COLO829 (cell line): Measurements from ENCODE around the gene CYB5B.

ENCODE experiments used
- DNase-seq: peaks from one replicate; pipeline ENCODE4 v3.0.0; 2012; ENCODE audit warnings: low spot score

Gene CYB5B, protein sequence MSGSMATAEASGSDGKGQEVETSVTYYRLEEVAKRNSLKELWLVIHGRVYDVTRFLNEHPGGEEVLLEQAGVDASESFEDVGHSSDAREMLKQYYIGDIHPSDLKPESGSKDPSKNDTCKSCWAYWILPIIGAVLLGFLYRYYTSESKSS

DNA sequence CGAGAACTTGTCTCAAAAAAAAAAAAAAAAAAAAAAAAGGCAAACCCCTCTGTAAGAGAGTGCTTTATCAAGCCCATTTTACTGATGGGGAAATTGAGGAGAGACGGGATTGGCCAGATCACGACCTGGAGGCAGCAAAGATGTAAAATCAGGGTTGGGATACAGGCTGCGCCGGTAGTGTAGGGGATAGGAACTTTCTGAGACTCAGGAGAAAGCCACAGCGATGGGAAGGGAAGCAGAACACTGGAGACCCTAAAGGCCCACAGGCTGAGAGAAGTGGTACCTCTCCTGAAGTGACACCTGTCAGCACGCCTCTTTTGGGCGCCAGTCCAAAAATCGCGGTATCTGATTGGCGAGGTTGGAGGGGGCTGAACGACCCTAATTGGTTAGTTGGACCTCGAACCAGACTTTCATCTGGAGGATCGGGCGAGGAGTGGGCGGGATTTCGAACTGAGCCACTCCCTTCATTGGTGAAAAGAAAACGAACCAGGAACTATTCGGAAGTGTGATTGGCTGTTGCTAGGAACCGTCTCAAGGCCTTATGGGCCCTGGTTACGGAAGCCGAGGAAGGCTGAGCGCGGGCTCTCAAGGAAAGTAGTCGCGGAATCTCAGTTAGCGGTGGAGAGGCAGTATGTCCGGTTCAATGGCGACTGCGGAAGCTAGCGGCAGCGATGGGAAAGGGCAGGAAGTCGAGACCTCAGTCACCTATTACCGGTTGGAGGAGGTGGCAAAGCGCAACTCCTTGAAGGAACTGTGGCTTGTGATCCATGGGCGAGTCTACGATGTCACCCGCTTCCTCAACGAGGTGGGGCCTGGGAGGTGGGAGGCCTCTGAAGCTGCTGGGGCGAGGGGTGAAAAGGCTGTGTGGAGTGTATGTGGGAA, at the start of gene CYB5B:
Gene CYB5B, plus strand, starts transcription at position 567 of the 882 bp plus-strand sequence. Its CDS starts 65 bp downstream, at position 632.
- peak; percentile 90 for DNase-seq

DNA sequence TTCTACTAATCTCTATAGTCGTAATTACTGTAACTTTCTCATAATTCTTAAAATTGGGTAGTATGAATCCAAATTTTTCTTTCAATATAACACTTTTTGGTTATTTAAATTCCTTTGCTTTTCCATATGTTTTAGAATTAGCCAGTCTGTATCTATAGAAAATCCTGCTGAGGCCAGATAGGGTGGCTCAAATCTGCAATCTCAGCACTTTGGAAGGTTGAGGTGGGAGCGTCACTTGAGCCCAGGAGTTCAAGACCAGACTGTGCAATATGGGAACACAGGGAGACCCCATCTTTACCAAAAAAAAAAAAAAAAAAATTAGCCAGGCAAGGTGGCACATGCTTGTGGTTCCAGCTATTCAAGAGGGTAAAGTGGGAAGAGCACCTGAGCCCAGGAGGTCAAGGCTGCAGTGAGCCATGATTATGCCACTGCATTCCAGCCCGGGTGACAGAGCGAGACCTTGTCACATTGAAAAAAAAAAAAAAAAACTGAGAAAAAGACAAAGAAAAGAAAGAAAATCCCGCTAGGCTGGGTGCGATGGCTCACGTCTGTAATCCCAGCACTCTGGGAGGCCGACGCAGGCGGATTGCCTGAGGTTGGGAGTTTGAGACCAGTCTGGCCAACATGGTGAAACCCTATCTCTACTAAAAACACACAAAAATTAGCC, 47.9 kb upstream of the CYB5B start:
- no peak for DNase-seq

DNA sequence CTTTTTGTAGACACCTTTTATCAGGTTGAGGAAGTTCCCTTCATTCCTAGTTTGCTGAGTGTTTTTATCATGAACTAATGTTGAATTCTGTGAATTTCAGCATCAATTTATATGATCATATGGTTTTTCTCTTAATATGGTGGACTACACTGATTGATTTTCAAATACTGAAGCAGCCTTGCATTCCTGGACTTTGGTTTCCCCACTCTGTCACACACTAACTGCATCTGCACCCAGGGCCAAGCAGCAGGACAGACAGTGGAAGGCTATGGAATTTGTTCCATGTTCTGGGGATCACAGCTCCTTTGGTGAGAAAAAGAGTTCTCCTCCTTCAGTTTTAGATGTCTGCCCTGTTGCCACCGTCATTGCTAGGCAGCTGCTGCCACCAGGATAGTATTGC, 46.4 kb upstream of the CYB5B start:
- no peak for DNase-seq

DNA sequence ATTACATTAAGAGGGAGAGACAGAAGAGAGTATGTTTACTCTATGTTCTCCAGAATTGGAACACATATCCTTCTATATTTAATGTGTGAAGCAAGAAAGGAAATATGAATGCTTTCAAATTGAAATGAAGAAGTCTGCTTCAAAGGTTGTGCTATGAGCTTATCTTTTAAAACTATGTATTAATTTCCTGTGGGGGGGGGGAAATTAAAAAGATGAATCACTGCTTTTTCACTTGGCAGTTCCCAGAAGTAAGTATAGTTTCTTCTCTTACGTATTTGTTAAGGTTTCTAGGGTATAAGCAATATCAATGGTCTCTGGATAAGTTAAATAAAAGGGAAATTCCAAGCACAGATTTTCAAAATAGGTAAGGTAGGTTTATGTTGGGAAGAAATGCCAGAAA, 45.7 kb upstream of the CYB5B start:
- DNase-seq: no peak

DNA sequence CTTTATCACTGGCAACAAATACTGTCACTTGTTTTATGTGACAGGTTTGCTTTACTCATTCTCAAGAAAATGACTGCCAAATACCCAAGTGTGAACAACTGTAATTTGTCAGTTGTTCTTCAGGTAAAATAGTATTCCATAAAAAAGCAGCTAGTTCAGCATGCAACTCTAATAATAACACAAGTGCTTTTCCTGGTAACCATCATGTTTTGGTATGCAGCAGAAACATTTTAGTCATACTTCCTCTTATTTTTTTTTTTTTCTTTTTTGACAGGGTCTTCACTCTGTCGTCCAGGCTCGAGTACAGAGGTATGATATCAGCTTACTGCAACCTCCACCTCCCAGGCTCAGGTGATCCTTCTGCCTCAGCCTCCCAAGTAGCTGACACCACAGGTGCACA, 43.2 kb upstream of the CYB5B start:
- DNase-seq: no peak

DNA sequence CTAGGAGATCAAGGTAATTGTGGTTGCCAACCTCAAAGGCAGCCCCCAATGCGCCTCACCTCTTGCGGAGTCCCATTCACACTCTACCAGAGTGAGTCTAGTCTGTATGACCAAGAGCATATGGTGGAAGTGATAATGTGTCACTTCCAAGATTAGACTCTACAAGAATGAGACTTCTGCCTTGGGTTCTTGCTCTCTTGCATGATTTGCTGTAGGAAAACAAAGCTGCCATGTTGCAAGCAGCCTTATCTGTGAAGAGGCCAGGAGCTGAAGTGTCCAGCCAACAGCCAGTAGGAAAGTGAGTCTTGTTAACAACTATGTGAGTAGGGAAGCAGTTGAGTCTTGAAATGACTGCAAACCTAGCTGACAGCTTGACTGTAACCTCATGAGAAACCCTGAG, 42.0 kb upstream of the CYB5B start:
- no peak for DNase-seq

DNA sequence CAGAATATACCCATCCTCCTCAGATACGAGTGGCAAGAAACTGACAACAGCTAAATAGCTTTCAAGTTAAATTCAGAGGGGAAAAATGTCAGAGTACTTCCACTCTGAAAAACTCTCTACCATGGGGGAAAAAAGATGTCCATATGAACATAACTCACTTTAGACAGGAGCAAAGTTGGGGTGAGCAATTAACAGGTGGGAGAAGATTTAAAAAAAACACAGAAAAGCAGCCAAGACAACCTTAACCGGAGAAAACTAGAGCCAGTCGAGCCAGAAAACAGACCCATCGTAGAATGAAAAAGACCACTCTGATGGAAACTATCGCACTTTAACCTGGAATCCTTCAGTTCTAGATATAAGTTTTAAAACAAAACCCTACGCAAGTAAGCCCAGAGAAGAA, 39.4 kb upstream of the CYB5B start:
- no peak for DNase-seq

DNA sequence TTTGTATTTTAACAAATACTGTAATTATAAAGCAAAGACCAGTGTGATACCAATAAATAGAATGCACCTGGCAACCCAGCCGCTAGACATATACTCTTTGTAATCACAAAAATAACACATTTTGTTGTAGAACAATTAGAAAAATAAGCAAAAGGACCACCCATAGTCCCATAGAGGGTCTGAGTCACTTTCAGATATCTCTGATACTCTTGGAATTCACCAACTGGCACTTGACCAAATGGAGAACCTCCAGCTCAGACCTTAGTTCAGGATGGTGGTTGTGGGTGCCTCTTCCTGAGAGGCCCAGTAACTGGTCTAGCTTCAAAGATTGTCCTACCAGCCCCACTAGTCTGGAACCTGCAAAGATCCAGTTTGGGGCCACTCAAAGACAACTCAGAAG, 37.8 kb upstream of the CYB5B start:
- DNase-seq: no peak

DNA sequence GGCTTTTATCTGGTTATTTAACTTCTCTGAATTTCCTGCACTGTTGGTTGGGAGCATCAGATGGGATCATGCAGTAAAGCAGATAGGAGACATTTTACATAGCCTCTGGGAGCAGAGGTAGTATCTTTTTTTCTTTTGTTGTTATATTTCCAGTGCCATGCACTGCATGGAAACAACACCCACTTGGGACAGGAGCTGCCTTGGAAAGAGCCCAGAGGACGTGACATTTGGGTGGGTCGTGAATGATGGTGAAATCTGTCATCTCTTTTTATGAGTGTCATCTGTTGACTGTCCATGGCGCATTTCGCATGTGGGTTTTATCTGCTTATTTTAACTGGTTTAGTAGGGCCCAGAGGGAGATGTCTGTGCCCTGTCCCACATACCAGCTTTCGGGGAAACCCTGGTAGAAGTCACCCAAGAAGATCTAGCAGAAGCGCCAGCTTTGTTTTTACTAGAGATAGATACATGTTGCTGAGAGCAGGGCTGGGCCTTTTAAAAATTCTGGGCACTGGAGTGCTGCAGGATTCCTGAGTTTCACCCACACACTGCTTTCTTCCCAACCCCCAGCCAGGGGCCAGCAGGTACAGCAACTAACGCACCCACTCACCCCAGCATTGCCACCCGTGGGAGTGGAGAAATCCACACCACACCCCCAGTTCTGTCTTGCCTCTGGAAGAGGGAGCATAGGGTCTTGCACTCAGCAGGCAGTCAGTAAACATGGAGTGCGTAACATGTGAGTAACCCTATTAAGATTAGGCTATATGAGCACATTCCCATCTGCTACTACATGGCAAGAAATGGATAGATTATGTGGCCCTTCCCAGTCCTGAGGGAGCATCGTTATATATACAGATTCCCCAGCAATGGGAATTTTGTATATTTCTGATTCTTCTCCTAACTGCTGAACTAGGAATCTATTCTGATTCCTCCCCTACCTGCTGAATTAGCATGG, 30.2 kb upstream of the CYB5B start:
- DNase-seq: no peak

DNA sequence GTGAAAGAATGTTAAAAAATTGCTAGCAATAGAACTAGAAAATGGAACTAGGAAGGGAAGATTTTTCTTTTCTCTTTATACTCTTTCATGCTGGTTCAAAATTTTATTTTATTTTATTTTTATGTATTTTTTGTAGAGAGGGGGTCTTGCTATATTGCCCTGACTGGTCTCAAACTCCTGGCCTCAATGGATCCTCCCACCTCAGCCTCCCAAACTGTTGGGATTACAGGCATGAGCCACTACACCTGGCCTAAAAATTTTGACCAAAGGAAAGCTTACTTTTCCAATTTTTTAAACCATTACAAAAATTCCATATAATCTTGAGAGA, 28.6 kb upstream of the CYB5B start:
- DNase-seq: no peak

DNA sequence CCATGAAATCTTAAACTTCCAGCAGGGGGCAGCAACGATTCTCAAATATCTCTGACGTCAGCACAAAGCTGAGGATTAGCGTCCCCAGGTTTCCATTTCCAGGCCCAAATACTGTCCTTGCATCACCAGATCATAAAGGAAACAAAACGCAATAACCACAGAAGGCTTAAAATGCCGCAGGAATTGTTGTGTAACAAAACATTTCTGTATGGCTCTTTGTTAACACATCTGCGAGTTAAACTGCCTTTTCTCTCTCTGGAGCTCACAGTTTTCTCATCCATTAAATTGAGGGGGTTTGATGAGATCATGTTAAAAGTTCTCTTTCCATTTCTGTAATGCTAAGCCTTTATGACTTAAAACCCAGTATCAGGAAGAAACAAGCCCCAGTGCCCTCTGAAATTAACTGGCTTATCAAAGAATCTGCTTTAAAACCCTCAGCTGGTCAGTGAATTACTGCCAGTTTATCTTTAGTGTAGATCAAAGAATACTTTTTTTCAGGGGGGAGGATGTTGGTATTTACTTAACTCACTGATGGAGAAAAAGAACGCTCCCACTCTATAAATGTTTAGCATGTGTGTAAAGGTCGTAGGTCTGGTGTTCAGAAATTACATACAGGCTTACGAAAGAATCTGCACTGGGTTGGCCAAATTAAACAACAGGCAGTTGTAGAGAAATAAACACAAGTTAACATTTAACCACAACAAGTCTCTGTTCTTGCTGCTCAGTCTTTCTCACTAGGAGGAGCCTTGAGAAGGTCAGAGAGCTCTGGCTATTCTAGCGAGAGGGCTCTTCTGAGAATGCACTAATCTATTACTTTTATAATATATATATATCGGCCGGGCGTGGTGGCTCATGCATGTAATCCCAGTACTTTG, 28.0 kb upstream of the CYB5B start:
- DNase-seq: peak; percentile 27

DNA sequence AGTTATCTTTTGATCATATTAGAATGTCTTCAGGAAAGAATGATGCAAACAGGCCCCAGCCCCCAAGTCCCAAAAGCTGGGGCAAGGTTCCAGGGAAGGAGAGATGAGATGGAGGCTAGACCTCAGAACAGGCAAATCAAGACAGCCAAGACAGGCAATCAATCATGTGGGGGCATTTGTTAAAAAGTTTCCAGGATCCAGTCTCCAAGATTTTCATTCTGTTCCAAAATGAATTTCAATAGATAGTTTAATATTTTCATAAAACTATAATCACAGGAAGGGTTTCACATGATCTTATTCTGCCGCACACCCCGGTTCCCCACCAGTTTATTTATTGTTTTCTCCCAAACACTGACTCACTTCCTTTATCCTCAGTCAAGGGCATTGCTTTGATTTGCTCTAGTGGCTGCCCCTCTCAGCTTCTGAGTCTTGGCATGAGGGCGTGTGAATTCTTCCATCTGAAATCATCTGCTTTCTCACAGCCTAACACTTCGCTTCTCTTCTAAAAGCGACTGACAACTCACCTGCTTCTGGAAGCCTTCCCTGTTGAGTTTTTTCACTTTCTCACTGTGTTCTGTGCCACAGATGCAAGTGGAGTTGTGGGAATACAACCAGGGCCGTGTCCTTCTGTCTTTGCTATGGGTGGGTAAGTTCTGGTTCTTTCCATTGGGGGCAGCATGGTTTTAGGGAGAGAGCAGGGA, 26.4 kb upstream of the CYB5B start:
- DNase-seq: peak; percentile 33

DNA sequence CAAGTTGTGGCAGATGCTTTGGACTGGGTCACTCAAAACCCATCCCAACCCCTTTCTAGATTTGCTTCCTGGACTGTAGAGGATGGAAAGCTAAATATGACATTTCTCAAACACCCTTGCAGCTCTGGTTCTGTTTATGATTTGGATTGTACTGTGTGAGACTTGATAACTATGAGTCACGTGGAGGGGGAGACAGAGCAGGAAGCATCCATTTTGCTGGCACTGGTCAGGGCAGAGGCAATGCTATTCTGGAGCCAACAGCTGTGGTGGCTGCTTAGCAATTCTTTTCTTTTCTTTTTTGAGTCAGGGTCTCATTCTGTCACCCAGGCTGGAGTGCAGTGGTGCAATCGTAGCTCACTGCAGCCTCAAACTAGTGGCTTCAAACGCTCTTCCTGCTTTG, 25.1 kb upstream of the CYB5B start:
- DNase-seq: no peak

DNA sequence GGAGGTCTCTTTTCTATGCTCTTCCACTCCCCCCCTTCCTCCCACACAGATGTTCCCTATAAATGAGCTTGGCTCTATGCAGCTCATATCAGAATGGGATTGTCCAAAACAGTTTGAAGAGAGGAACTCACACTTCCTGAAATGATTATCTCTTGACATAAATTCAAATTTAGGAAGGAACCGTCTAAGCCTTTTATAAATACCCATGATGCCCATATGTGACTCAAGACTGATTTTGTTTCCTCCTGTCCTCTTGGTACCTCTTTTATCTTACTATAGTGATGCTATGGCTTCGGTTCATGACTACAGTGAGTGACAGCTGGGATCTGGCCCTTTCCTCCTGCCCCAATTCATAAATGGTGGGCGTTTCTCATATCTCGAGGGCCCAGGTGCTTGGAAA, 22.0 kb upstream of the CYB5B start:
- no peak for DNase-seq

DNA sequence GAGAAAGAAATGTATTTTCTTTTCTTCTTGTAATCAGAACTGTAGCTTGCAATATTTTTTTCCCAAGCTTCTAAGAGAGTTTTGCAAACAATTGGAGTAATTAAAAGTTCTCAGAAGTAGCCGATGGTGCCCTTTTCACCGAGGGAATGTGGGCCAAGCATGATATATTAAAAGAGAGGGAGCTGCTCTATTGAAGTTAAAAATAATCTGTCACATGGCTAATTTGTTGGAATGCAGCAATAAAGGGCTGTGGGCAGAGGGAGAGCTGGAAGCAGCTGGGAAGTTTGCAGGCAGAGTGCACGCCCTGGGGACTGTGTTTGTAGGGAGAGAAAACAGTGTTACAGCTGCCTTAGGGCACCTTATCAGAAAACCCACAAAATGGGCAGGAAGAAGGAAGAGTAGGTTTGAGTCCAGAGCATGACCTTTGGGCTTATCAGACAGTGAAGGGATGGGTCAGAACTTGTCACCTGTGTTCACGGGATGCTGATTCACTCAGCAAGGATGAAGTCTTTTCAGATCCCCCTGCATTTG, 20.1 kb upstream of the CYB5B start:
- peak; percentile 64 for DNase-seq

DNA sequence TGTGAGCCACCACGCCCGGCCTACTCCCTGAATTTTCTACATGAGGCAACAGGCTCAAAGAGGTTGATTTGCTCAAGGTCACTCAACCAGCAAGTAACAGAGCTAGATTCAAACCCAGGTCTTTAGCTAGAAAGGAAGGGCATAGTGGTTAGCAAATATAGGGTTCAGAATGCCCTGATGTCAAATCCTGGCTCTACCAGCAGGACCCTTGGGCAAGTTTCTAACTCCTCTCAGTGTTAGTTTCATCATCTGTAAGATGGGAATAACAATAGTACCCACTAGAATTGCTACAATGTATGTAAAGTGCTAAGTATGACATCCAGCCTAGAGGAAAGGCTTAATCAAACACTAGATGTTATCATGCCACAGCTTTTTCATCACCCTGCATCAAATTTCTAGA, 19.1 kb upstream of the CYB5B start:
- no peak for DNase-seq

DNA sequence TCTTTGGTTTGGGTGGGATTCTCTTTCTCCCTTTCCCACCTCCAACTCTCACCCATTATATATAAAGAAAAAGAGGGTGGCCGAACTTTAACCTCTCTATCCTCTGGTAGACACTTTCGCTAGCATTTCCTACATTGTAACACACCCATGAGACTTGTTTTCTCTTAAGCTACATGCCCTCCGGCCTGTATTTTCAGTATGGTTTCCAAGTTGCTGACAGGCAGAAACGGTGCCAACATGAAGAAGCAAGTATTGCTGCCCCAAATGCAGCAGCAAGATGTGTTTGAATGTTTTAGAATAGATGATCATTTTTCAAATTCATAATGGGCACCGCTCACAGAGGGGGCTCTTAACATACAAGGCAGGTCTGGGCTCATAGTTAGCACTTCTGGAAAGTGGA, 18.7 kb upstream of the CYB5B start:
- no peak for DNase-seq

DNA sequence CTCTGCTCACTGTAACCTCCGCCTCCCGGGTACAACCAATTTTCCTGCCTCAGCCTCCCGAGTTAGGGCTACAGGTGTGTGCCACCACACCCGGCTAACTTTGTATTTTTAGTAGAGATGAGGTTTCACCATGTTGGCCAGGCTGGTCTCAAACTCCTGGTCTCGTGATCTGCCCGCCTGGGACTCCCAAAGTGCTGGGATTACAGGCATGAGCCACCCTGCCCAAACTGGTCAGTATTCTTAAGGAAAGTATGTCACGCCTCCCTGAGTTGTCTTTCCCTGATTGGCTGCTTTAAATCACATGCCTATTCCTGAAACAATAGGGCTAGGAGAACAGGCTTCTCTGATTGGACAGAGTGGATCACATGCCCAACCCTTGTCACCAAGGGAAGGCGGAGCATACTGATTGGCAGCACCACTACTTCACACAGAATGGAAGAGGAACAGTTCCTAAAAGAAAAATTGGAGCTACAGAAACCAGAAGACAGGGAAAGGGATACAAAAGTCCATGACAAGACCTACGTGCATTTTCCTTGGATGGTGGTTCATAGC, 17.6 kb upstream of the CYB5B start:
- DNase-seq: no peak

DNA sequence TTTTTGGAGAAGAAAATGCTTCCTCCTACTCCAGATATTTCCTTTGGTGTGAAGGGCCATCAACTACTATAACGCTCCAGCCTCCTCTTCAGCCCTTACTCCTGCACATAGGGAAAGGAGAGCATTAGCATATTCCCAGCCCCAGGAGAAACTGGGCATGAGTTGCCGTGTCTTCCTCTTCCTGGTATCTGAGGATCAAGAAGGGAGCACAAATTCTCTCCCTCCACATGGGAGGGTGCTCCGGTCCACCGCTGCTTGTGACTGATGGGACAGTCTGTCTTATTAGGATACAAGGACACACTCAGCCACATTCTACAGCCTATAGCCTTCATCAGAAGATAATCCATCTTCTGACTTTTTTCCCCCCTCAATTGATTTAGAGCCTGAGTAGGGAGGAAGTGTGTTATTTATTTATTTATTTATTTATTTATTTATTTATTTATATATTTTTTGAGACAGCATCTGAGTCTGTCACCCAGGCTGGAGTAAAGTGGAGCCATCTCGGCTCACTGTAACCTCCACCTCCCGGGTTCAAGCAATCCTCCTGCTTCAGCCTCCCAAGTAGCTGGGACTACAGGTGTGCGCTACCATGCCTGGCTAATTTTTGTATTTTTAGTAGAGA, 16.6 kb upstream of the CYB5B start:
- no peak for DNase-seq

DNA sequence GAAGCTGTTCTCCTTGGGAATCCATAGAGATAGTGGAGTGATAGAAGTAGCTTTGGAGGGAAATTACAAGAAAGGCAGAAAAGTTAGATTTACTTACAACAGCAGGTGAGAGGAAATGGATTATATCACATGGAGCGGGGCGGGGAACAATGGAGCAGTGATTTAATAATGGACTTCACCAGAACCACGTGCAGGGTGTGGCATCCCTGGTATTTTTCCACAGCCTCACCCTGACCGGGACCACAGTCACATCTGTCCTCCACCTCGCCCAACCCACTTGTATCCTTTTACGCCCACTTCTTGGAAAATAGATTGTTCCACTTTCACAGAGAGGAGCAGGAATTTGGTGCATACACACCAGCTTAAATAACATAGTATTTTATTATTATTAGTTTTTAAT, 15.9 kb upstream of the CYB5B start:
- DNase-seq: no peak
